ENCODE measurements around the gene BZW2.

DNA sequence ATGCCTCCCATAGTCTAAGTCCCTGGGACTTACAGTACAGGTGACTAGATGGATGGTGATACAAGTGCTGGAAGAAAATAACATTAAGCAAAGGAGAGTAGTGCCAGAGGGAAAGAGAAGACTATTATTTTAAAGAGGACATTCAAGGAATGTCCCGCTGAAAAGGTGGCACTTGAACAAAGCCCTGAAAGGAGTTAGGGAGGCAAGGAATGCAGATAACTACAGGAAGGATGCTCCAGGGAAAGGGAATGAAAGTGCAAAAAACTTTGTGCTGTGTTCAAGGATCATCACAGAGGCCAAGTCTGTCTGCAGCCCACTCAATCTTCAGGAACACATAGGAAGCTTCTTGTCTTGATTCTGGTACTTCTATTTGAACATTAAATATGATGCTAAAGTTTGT is 15.3 kb upstream of the BZW2 start:
- TF ChIP-seq CTCF (IDR thresholded peaks at IDR 0.05) (no peak), SIN3A (IDR thresholded peaks at IDR 0.05; ENCODE audit: borderline replicate concordance, insufficient read depth, low read depth, low read length) (no peak)

Data from Panc1 (cell line).